GM21529 (cell line): Measurements from ENCODE around the gene KIF26A.
"Not testable (repeated sequence)": the region's sequence is repeated elsewhere in the genome, so short reads cannot be mapped to it uniquely, and the experiment has no call there.

Source experiments
- ATAC-seq: cut with Tn5 transposase; IDR thresholded peaks from one replicate; pipeline ENCODE4 v1.9.1; 2021; ENCODE audit not compliant: unreplicated experiment

KIF26A gene

DNA sequence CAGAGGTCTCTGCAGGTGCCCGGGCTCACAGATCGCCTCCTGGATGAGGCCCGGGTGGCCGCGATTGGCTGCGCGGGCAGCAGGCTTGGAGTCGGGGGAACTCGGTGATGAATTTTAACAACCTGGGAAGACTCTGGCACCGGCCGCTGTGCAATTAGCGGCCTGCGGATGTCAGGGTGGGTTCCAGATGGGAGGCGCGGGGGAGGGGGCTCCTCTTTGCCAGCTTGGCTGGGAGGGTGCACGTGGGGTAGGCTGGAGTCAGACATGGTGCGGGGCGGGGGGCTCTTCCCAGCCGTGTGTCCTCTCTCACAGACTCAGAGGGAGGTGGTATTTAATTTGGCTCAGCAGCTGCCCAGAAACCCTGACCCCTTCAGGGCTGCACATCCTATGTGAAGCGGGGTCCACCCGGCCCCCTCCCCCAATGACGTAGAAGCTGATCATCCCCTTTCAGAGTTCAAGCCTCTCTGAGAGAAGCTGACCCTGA lies 81.4 kb downstream of the KIF26A start:
- no peak for ATAC-seq

DNA sequence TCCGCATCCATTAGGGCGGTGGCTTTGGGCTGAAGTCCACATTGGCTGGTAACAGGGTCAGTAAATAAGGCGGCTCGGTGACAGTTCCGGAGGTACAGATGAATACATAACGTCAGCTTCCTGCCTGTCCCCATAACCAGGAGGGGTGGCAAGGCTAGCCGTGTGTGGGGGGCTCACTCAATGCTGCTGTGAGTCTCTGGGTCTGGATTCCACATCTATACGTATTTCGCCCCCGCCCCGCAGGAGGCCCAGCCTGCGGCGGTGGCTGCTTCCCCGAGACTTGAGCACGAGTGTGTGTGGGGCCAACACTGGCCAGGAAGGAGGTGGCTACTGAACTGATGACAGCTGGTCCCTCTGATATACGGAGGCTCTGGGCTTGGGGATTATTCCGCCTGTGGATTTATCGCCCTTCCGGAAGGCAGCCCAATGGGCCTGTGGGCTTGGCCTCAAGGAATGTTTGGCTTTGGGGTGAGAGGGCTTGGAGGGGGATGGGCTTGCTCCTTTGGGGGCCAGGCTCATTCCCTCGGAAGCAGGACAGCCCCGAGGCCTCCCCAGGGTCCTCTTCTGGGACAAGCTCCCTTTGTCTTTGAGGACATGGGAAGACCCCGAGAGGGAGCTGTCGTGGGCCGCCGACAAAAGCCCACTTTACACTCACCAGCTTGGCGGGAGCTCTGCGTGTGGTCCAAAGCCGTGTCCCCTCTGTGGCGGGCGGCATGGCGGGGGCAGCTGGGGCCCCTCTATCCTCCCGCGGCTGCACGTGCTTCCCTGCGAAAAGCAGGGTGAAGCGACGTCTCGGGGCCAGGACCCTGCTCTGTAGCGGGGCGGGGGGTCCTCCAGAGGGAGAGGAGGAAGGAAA lies 82.1 kb downstream of the KIF26A start:
- no peak for ATAC-seq

DNA sequence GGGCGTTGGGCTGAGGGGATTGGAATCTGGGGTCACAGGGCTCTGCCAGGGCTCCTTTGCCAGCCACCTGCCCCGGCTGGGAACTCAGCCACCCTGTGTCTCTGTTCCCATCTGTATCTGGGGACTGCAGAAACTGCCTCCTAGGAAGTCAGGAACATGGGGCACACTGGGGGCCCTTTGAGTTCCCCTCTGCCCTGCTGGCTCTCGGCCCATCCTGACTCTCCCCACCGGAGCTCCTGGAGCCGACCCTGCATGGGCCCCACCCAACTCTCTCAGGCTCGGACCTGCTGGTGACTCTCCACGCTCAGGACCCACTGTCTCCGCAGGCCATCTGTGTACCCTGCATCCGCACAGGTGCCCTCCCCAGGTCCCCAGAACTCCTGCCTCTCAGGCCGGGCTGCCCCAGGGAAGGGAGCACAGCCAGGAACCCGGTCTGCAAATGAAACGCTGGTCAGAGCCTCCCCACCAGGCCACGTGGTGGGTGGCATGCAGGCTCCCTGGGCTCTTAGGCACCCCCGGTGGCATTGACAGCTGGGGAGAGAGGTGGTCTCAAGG lies 82.8 kb downstream of the KIF26A start:
- ATAC-seq = no peak

DNA sequence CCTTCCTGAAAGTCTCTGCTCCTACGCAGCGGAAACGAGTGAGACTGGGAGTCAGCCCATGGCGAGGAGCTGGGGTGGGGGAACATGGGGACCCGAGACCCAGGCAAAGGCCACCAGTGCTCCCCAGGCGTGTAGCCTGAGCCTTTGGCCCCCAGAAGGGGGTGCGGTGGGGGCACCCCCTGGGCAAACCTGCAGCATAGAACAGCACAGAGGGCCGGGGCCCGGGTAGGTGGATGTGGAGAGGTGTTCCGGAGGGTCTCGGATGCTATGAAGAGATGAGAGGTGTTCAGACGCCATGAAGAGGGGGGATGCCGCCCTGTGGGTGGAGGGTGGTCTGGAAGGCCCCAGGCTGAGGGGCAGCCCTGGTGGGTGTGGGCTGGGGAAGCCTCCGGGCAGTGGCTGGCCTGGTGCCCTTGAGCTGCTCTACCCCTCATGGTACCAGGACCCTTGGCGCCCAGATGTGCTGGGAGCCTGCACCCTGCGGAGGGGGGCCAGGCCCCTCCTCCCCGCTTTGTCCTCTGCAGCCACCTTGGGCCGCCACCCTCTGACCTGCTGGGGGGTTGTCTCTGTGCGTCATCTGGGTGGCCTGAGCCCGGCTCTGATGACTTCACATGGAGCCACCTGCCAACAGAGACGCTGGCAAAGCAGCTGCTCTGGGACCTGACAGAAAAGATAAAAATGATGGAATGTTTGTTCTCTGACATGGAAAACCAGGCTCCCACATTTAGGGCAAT lies 83.4 kb downstream of the KIF26A start:
- no peak for ATAC-seq

DNA sequence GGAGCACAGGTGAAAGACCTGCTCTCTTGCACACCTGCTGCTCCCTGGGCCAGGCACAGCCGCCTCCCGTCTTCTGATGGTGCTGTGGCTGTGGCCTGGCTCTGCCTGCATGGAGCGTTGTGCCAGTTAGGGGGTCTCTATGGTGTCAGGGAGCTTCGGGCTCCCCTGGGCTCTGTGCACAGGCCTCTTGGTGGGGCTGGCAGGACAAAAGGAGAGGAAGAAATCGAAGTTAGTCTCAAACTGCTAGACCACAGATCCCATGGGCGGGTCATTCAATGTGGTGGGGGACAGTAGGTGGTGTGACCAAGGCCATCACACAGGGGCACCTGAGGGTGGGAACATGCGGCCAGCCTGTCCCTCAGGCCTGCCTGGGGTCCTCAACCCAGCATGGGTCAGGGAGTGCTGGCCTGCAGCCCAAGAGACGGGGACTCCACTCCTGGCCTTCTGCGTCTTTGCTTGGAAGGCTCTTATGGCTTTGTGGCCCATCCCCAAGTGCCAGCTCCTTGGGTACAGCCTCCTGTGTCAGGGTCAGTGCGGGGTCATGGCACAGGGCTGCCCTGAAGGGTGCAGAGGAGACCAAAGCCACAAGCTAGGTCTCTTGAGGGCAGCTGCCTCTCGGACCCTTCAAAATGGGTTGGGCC lies 84.1 kb downstream of the KIF26A start:
- ATAC-seq = no peak

DNA sequence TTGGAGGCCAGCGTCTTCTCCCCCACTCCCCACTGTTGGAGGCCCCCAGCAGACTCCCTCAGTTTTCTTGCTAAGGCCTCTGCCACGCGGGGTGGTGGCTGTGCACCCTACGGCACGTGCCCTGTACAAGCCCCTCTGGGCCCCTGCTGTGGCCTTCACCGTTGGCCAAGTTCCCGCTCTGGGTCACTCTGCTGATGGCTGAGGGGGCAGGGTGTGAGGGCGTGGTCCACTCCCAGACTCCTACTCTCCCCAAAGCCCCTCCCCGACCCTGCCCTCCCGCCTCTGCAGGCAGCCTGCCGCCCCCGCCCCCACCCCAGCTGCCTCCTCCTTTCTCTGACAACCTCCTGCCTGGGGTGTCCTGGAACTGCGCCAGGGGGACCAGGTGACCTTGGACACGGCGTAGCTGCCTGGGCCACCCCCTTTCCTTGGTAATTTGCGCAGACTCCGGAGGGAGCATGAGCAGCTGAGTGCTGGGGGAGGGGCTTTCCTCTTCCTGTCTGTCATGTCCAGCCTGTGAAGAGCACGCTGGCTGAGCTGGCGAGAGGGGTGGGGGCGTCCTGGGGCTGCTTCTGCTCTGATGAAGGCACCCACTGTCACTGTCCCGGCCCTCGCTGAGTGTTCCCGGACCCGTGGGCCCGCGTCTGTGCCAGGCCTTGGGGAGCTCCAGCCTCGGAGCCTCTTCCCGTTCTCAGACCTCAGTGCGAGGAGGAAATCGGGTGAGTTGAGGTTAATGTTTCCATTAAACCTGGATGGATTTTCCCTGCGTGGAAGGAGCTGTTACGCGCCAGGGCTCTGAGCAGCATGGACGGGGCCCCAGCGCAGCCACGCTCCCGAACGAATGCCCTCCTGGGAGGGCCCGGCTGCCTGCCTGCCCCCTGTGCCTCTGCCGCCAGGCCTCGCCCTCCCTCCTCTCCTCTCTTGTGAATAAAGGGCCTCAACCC lies 85.0 kb downstream of the KIF26A start:
- no peak for ATAC-seq

DNA sequence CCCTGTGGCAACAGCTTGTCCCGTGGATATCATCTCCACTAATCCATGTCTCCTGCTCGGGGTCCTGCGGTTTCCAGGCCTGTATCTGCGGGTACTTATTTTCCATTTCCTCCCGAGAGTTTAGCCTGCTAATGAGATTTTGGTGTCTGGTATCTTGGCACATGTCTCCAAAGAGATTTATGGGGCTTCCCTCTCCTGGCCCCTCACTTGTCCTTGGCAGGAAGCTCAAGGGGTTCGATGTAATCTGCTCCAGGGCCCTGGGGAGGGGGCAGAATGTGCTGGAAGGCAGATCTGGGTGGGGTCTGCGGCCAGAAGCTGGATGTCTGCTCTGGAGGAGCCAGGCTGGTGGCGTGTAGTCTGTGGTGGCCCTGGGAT lies 85.7 kb downstream of the KIF26A start:
- no peak for ATAC-seq

DNA sequence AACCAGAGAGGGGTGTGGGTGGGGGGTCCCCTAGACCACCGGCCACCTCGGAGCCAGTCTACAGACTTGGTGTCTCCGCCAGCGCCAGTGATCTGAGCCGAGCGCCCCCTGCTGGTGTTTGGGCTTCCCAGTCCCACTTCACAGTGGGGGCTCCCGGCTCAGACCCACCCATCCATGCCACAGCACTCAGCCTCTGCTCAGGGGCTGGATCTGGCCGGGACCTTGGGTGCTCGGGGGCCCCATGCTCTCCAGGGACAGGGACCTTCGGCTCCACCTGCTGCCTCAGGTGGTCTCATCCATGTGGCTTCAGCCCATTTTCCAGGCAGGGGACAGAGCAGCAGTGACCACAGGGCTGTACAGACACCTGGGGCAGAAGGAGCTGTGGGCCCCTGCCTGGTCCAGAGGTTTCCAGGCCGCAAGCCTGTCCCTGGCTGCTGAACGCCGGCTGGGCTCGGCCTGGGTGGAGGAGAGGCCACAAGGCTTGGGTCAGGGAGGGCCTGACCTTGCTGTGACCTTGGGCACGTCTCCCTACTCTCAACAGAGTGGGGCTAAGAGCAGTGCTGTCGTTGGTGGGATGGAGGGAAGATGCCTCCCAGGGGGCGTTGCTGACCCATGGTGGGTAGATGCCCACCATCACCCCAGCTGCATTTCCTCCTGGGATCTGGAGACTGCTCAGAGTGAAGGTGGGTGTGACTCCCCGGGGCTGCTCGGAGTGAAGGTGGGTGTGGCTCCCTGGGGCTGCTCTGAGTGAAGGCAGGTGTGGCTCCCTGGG lies 86.3 kb downstream of the KIF26A start:
- no peak for ATAC-seq

DNA sequence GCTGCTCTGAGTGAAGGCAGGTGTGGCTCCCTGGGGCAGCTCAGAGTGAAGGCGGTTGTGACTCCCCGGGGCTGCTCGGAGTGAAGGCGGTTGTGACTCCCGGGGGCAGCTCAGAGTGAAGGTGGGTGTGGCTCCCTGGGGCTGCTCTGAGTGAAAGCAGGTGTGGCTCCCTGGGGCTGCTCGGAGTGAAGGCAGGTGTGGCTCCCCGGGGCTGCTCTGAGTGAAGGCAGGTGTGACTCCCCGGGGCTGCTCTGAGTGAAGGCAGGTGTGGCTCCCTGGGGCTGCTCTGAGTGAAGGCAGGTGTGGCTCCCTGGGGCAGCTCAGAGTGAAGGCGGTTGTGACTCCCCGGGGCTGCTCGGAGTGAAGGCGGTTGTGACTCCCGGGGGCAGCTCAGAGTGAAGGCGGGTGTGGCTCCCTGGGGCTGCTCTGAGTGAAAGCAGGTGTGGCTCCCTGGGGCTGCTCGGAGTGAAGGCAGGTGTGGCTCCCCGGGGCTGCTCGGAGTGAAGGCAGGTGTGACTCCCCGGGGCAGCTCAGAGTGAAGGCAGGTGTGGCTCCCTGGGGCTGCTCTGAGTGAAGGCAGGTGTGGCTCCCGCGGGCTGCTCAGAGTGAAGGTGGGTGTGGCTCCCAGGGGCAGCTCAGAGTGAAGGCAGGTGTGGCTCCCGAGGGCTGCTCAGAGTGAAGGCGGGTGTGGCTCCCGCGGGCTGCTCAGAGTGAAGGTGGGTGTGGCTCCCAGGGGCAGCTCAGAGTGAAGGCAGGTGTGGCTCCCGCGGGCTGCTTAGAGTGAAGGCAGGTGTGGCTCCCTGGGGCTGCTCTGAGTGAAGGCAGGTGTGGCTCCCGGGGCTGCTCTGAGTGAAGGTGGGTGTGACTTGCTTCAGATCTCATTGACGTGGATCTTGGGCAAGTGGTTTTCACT lies 87.1 kb downstream of the KIF26A start:
- ATAC-seq = not testable (repeated sequence)

DNA sequence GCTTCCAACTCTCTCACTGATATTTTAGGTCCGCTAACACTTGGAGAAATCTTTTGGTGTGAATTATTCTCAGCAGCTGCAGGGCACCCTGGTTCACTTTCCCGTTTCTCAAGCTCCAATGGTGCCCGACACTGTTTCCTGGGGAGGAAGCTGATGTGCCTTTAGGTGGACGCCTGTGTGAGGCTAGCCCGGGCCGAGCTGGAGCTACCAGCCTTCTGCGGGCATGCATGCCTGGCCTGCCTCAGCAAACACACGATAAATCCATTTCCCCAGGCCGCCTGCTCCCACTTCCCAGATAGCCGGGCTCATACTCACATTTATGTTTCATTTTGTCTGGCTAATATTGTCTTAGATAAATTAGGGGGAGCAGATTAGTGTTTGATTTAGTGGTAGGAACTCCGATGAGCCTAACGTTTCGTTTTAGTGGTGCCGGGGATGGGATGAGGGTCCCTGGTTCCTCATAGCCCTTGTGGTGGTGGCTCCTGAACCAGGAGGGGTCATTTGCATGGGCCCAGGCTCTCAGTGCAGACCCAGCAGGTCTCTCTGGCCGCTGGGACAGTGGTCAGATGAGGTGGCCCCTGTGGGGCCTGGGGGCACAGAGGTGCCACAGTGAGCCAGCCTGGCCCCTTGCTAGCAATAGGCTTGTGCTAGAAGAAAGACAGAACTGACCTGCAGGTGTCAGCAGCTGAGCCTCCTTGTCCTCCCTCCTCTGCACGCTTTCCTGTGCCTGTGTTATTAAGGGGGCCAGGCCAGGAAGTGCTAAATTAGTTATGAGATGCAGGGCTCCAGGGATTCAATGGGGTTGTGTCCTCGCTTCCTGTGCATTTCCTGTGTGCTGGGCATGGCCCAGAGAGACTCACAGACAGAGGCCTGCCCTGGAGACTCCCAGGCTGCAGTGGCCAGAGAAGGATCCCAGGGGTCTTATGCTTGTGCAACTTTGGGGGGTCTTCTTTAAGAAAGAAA lies 88.3 kb downstream of the KIF26A start:
- ATAC-seq = no peak

DNA sequence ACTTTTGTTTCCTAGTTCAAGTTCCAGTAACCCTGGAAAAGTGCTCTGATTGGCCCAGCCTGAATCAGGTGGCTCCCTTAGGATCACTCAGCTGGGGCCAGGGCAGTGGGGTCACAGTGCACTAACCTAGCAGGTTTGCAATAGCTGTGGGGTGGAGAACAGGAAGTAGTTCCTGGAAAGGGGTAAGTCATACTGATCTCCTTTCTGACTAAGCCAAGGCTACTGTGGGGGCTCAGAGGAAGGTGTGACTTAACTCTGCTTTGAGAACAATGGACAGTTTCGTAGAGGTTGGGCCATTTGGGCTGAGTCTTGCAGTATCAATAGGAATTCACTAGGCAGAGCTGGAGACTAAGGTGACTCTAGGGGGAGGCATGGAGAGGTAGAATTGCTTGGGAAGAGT lies 89.4 kb downstream of the KIF26A start:
- no peak for ATAC-seq

DNA sequence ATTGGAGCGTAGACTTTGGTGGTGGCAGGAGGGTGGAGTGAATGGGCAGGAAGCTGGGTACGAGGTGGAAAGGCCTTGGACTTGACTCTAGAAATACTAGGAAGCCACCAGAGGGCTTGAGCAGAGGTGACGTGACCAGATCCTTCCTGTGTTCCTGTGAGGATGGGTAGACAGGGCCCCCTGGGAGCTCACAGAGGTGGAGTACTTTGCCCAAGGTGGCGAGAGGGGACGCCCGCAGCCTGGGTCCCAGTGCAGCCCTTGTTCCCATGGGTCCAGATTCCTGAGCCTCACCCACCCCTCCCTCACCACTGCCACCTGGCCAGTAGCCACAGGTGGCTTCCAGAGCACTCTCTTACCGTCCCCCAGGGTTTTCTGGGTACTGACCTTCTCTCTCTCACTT lies 89.8 kb downstream of the KIF26A start:
- no peak for ATAC-seq

DNA sequence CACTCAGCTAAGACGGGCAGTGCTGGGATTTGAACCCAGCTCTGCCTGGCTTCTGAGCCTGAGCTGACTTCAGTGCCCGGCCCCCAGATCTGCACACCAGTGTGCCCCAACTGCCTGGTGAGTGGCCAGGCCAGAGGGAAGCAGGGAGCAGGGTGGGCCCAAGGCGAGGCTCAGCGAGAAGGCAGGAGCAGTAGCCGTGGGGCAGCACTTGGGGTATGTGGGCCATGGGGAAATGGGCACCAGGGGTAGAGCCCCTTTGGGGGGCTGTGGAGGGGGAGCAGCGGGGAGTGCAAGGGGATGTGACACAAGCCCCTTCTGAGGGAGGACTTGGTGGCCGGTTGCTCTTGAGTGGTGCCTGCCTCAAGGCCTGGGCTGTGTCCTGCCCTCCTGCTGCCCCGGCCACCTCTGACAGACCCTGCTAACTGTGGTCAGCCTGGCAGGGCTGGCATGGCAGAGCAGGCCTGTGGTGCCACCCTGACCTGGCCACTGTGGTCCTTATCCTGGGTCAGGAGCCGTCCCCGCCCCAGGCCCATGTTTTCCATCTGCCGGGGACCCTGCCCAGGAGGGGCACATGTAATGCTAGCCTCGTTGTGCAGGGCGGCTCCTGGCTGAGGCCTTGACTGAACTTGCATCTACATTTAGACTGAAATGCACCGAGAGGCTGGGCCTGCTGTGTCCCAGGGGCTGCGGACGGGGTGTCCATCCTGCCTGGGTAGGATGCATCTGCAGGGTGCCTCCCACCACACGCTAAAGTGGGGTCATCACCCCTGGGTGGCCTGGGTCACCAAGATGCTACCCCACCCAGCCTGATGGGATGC lies 90.5 kb downstream of the KIF26A start:
- no peak for ATAC-seq

DNA sequence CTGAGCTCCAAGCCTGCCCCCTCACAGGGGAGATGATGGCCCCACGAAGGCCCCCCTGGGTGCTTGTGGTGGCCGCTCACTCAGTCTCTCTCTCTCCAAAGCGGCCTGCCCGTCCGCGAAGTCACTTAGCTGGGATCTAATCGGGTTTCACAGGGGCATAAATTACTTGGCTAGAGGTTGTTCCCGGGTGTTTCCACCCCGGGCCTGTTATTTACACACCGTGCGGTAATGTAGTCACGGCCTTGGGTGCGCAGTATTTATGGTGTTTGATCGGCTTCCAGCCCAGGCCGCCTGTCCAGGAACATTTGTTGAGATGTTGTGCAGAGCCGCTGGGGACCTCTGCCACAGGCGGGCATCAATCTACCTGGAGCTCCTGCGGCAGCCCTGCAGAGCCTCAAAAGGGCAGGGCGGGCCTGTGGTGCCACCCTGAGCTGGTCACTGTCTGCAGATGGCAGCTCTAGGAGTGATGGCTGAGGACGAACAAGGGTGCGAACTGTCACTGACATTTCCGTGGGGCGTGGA lies 91.2 kb downstream of the KIF26A start:
- ATAC-seq = no peak

DNA sequence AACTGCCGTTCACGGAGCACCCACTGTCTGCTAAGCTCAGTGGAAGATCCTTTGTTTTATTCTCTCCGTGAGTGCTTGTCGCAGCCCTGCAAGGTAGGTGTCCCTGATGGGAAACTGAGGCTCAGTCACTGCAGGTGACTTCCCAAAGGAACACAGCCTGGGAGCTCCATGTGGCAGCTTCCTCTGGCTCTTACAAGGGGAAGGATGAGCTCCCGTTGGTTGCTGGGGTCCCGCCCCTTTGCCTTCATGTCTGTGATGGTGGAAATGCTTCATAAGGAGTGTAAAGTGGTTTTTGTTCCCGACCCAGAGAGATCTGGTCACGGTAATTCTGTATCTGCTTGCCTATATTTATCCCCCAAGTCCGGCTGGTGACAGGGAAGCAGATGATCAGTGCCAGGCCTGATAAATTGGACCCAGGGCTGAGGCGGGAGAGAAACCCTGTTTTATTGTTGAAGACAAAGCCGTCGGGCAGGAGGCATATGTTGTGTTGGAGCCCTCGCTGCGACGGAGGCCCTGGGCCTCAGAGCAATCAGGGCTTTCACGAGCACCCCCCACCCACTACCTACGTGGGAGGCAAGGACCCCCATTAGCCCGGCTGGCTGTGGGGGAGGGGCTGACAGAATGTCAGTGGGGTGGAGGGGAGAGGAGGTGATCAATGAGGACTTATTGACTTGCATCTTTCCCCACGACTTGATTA lies 91.9 kb downstream of the KIF26A start:
- no peak for ATAC-seq
